GM12874 (cell line): ENCODE measurements around the gene SLC22A3.

Source experiments
- CTCF ChIP-seq: IDR thresholded peaks from 2 replicates; pipeline ENCODE4 v1.5.1; 2011; ENCODE audit warnings: low read depth, mild to moderate bottlenecking, control low read depth, low read length, moderate library complexity; ENCODE audit not compliant: insufficient read depth

The SLC22A3 gene

GRCh38 chr6:160464744-160465143, 116.6 kb downstream of the SLC22A3 start:
- no peak for TF ChIP-seq CTCF

- no peak for TF ChIP-seq CTCF
Observed at GRCh38 chr6:160469153-160469552, 121.0 kb downstream of the SLC22A3 start.

- no peak for TF ChIP-seq CTCF
Observed at GRCh38 chr6:160477901-160478300, 129.7 kb downstream of the SLC22A3 start.

- no peak for TF ChIP-seq CTCF
Observed at GRCh38 chr6:160487116-160487515, 138.9 kb downstream of the SLC22A3 start.

- TF ChIP-seq CTCF, result no peak
Observed at GRCh38 chr6:160489091-160489490, 140.9 kb downstream of the SLC22A3 start.

- no peak for TF ChIP-seq CTCF
Observed at GRCh38 chr6:160494576-160494975, 146.4 kb downstream of the SLC22A3 start.

- no peak for TF ChIP-seq CTCF
Observed at GRCh38 chr6:160500639-160501038, 152.5 kb downstream of the SLC22A3 start.
